ENCODE results near the gene DUSP1.

DNA sequence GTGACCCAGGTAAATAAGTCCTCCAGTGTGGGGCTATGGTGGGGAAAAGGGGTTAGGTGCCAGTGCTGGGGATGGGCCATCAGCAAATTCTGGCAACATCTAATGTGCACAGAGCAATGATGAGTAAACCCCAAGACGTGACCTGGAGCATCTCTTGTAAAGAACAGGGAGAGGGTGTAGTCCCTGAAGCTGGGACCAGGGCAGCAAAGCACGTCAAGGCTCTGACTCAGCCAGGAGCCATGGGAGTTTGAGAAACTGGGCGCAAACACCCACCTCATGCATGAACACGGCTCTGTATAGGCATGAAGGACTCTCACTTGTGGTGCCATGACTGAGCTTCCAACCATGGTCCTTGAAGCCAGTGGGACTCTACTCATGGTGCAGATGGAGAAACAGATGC is 51.8 kb downstream of the DUSP1 start:
- no peak for TF ChIP-seq CTCF (IDR thresholded peaks at IDR 0.05)
- no peak for TF ChIP-seq POLR2A (IDR thresholded peaks at IDR 0.05)

Data from thyroid gland (tissue), 4 donors.